ENCODE results near the gene PLD1.

- TF ChIP-seq CTCF (IDR thresholded peaks at IDR 0.05) = no peak
- TF ChIP-seq POLR2A (IDR thresholded peaks at IDR 0.05) = no peak
Measured at GRCh38 chr3:171836855-171837254, 26.6 kb upstream of the PLD1 start.

Data from right lobe of liver (tissue), 4 donors.